Activated T-helper 1 cell treated with anti-CD3 and anti-CD28 coated beads, Interleukin-12 subunit alpha, Interleukin-12 subunit beta, Interleukin-2, Interleukin-4 antibody, amounts not matched to agents 30 ng/mL and 10 ng/mL and 1 ng/mL, durations not matched to agents 14 hours and 24 hours and 36 hours (primary cell): ENCODE data around the gene RALBP1. TPM values are rescaled to one million over a fixed set of nuclear protein-coding genes. Genes with fewer than 3 reads are reported as not detected.

Experiments used
- DNase-seq: peaks from one replicate; pipeline ENCODE4 v3.0.0; 2021; ENCODE audit warnings: low spot score
- H3K27ac Mint-ChIP-seq: one replicate; pipeline ENCODE4 v1.8.0; 2021; ENCODE audit warnings: mild to moderate bottlenecking, mixed read lengths
- H3K27me3 Mint-ChIP-seq: one replicate; pipeline ENCODE4 v1.8.0; 2022; ENCODE audit warnings: mild to moderate bottlenecking, moderate library complexity, mixed read lengths; ENCODE audit not compliant: insufficient read depth
- H3K36me3 Mint-ChIP-seq: one replicate; pipeline ENCODE4 v1.8.0; 2021; ENCODE audit warnings: low read depth, mixed read lengths
- H3K4me1 Mint-ChIP-seq: one replicate; pipeline ENCODE4 v1.8.0; 2021; ENCODE audit warnings: low read depth, mixed read lengths
- H3K4me3 Mint-ChIP-seq: one replicate; pipeline ENCODE4 v1.8.0; 2021; ENCODE audit warnings: mild to moderate bottlenecking, moderate library complexity, mixed read lengths
- H3K9me3 Mint-ChIP-seq: one replicate; pipeline ENCODE4 v1.8.0; 2021; ENCODE audit warnings: mixed read lengths
- intact Hi-C: fragments of 100-400 bp; cut with micrococcal nuclease; formaldehyde crosslinking; loops from one replicate; pipeline ENCODE4 v1.15.1; 2024
- total RNA-seq: library from RNA; stranded (reverse); gene quantifications from 2 replicates; pipeline ENCODE4 v1.2.3, GENCODE V29; 2022

RALBP1 gene
- total RNA-seq, 1 donor from 2014 or later: 42.4 TPM

DNA sequence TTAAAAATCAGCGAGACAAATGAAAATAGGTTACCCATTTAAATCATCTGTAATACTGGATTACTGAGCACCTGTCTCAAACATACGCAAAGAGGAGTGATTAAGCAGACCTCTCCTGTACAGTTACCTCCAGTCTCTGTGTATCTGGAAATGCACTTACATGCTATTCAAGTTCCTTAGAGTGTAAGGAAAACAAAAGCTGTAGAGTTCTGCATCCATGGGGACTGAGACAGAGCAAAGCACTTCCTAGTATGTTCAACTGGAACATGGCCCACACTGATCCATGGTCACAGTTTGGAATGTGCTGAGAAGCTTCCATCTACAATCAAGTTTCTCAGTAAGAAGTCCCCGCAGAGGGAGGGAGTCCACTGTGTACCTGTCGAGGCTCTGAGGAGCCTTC lies 75.1 kb downstream of the RALBP1 start:
- no peak for DNase-seq
- no peaks in the 10 kb centered on the region for H3K9me3 Mint-ChIP-seq
- no peak overlapping the region for H3K4me3 Mint-ChIP-seq
- H3K27me3 Mint-ChIP-seq: no peaks in the 10 kb centered on the region
- H3K27ac Mint-ChIP-seq: no peak overlapping the region
- intact Hi-C loops: no loop called here
- H3K36me3 Mint-ChIP-seq: peaks cover 51% of the 10 kb centered on the region
- H3K4me1 Mint-ChIP-seq: no peaks in the 10 kb centered on the region

DNA sequence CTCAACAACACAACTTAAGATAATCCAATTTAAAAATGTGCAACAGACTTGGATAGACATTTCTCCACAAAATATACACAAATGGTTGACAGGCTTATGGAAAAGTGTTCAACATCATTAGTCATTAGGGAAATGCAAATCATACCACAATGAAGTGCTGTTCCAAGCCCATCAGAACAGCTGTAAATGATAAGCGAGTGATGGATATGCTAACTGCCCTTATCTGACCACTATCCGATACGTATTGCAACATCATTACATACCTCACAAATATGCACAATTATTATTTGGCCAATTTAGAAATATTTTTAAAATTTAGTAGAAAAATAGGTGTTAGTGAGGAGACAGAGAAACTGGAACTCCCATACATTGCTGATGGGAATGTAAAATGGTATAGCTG lies 76.9 kb downstream of the RALBP1 start:
- Mint-ChIP-seq H3K9me3 (no peaks in the 10 kb centered on the region), H3K27me3 (no peaks in the 10 kb centered on the region), H3K36me3 (peaks cover 50% of the 10 kb centered on the region), H3K4me3 (no peak overlapping the region), H3K27ac (no peak overlapping the region), H3K4me1 (no peaks in the 10 kb centered on the region)
- DNase-seq: no peak
- intact Hi-C loops: no loop called here

- H3K9me3 Mint-ChIP-seq: no peaks in the 10 kb centered on the region
- intact Hi-C loops: no loop called here
- H3K36me3 Mint-ChIP-seq: peaks cover 49% of the 10 kb centered on the region
- no peak overlapping the region for H3K4me3 Mint-ChIP-seq
- no peaks in the 10 kb centered on the region for H3K4me1 Mint-ChIP-seq
- no peak overlapping the region for H3K27ac Mint-ChIP-seq
- no peak for DNase-seq
- no peaks in the 10 kb centered on the region for H3K27me3 Mint-ChIP-seq
Measured at GRCh38 chr18:9552616-9553015, 77.3 kb downstream of the RALBP1 start.

DNA sequence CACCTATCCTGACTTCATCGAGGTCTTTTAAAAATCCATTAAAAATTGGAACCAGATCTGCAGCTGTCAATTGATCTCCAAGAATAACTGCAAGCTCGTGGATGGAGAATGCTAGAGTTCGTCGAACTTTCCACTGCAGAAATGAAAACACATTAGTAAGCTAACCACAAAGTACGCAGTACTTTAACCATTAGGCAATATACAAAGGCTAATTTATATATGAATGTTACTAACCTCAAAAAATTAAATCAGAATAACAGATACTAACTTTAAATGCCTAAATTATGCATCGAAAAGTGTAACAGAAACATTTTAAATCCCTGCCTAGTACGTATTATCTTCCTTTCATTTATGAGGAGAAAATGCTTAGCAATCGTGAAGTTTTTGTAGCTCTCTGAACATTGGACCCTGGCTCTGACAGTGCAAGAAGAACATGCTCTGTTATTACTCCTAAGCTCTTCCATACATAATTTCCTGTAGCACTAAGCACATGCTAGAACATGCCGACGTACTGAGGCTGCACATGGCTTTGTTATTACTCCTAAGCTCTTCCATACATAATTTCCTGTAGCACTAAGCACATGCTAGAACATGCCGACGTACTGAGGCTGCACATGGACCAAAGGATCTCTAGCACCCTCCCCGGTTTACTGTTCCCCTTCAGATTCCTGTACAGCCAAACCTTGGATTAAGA lies 82.1 kb downstream of the RALBP1 start:
- Mint-ChIP-seq H3K36me3 (peaks cover 46% of the 10 kb centered on the region), H3K27me3 (no peaks in the 10 kb centered on the region), H3K27ac (no peak overlapping the region), H3K4me3 (no peak overlapping the region), H3K4me1 (no peaks in the 10 kb centered on the region), H3K9me3 (no peaks in the 10 kb centered on the region)
- intact Hi-C loops: no loop called here
- no peak for DNase-seq

DNA sequence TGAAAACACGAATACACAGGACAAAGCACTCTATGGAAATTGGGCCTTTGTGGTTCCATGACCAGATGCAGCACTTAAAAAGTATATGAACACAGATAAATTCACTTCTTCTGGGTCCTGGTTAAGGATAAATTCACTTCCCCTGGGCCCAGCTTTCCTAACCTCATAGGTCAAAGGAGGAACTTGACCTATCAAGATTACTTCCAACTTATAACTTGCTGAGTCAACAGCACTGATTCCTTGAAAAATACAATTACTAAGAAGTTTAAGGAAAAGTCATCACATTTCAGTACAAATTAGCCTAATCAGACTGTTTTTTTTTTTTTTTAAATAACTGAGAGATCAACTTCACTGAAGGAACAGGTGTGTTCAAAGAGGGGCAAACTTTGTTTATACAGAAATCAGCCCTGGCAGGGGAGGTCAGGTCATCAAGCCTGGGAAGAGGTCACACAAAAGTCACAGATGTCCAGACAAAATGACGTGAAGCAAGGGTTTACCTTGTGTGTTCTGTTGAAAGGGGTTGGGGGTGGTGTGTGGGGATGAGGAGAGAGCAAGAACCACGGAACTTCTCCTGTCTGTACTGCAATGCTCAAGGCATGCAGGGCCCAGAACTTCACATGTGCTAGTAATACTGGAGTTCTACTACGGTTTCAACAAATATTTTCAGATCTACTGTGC lies 83.2 kb downstream of the RALBP1 start:
- Mint-ChIP-seq H3K9me3 (no peaks in the 10 kb centered on the region), H3K36me3 (peaks cover 44% of the 10 kb centered on the region), H3K4me3 (no peak overlapping the region), H3K27me3 (no peaks in the 10 kb centered on the region), H3K27ac (no peak overlapping the region), H3K4me1 (no peaks in the 10 kb centered on the region)
- no peak for DNase-seq
- intact Hi-C loops: no loop called here

DNA sequence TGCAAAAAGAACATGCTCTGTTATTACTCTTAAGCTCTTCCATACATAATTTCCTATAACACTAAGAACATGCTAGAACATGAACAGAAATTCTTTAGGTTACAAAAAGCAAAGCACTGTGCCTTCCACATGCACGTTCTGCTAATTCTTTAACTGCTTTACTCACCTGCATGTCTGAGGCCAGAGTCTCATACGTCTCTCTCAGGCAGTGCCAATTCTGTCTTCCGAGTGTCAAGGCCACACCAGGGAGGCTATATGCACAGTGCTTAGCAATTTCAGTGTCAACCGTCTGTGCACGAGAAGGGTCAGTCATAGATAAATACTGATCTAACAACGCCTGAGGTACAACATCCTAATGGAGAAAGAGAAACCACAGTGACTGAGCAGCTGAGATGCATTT lies 83.9 kb downstream of the RALBP1 start:
- Mint-ChIP-seq H3K9me3 (no peaks in the 10 kb centered on the region), H3K36me3 (peaks cover 41% of the 10 kb centered on the region), H3K27ac (no peak overlapping the region), H3K4me3 (no peak overlapping the region), H3K4me1 (no peaks in the 10 kb centered on the region), H3K27me3 (no peaks in the 10 kb centered on the region)
- intact Hi-C loops: no loop called here
- DNase-seq: no peak

DNA sequence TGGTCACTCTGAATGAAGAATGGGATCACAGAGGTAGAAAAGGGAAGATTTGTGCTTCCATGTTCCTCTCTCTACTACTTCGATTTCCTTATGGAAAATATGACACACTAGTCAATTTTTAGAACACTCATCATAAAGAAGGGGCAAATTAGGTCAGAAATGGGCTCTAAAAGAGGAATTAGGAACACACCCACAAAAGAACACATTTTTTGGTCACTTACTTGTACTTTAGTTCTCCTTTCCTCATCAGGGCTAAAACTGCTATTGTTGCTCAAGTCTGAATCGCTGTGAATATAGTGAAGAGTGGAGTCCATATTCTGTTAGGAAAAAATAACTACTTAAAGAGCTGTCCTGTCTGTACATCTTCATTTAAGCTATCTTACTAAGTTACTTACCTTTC lies 86.4 kb downstream of the RALBP1 start:
- H3K4me3 Mint-ChIP-seq: no peak overlapping the region
- peaks cover 32% of the 10 kb centered on the region for H3K36me3 Mint-ChIP-seq
- H3K27ac Mint-ChIP-seq: no peak overlapping the region
- DNase-seq: no peak
- H3K27me3 Mint-ChIP-seq: no peaks in the 10 kb centered on the region
- intact Hi-C loops: no loop called here
- H3K4me1 Mint-ChIP-seq: no peaks in the 10 kb centered on the region
- no peaks in the 10 kb centered on the region for H3K9me3 Mint-ChIP-seq

DNA sequence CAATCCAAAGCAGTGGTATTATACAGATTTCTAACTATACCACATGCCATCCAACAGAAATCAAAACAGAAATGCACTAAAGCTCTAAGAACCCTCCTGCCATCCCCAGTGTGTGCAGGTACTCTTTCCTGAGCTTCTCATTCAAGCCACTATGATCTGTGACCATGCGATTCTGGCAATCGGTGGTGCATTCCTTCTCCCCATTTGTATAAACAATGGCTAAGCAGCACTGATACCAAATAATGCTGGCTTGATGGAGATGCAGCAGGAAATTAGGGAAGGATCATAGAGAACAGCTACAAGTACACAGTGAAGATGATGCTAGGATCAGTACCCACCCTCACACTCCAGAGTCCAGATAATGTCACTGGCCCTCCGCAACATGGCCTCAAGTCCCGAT lies 87.3 kb downstream of the RALBP1 start:
- Mint-ChIP-seq H3K27me3 (no peaks in the 10 kb centered on the region), H3K4me1 (no peaks in the 10 kb centered on the region), H3K36me3 (peaks cover 31% of the 10 kb centered on the region), H3K27ac (no peak overlapping the region), H3K9me3 (no peaks in the 10 kb centered on the region), H3K4me3 (no peak overlapping the region)
- no peak for DNase-seq
- intact Hi-C loops: no loop called here

DNA sequence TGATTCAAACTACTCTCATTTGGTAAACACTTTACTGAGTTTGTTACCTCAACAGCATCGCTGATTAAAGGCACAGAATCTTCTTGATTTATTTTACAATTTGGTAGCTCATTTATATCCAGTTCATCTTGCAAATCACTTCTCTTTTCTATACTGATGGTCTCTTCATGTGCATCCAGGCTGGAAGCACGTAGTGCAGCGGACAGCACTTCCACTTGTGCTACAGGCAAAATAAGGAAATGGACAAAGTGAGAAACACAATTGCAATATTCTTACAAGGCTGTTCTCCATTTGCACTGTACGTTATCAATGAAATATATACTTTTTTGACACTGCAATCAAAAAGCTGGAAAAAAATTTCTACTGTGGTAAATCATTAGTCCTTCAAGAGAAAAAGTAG lies 88.0 kb downstream of the RALBP1 start:
- Mint-ChIP-seq H3K4me1 (no peaks in the 10 kb centered on the region), H3K4me3 (no peak overlapping the region), H3K9me3 (no peaks in the 10 kb centered on the region), H3K27ac (no peak overlapping the region), H3K36me3 (peaks cover 26% of the 10 kb centered on the region), H3K27me3 (no peaks in the 10 kb centered on the region)
- intact Hi-C loops: no loop called here
- DNase-seq: no peak

DNA sequence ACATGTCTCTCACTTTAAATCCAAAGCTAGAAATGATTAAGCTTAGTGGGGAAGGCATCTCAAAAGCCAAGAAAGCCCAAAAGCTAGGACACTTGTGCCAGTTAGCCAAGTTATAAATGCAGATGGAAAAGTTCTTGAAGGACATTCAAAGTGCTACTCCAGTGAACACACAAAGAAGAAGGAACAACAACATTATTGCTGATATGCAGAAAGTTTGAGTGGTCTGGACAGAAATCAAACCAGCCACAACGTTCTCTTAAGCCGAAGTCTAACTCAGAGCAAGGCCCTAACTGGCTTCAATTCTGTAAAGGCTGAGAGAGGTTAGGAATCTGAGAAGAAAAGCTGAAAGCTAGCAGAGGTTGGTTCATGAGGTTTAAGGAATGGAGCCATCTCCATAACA lies 90.1 kb downstream of the RALBP1 start:
- intact Hi-C loops: no loop called here
- no peak for DNase-seq
- Mint-ChIP-seq H3K36me3 (peaks cover 24% of the 10 kb centered on the region), H3K9me3 (no peaks in the 10 kb centered on the region), H3K4me1 (no peaks in the 10 kb centered on the region), H3K27me3 (no peaks in the 10 kb centered on the region), H3K4me3 (no peak overlapping the region), H3K27ac (no peak overlapping the region)

- Mint-ChIP-seq H3K36me3 (peaks cover 22% of the 10 kb centered on the region), H3K9me3 (no peaks in the 10 kb centered on the region), H3K27ac (no peak overlapping the region), H3K4me3 (no peak overlapping the region), H3K4me1 (no peaks in the 10 kb centered on the region), H3K27me3 (no peaks in the 10 kb centered on the region)
- DNase-seq: no peak
- intact Hi-C loops: no loop called here
Measured at GRCh38 chr18:9568186-9568585, 92.9 kb downstream of the RALBP1 start.

DNA sequence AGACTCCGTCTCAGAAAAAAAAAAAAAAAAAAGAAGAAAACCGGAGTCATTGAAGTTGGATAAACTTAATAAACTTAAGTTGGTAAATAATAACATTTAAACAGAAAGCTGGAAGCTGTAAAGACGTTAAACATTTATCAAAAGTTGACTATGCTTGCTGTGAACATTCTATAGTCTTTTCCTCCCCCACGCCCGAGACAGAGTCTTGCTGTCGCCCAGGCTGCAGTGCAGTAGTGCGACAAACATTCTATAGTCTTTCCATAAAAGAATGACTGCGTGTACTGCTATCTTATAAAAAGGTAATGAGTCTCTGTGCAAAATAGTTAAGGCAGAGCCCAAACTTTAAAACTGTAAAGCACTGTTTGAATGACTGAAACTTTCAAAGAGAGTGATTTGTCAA lies 93.9 kb downstream of the RALBP1 start:
- intact Hi-C loops: no loop called here
- H3K4me1 Mint-ChIP-seq: no peaks in the 10 kb centered on the region
- no peaks in the 10 kb centered on the region for H3K9me3 Mint-ChIP-seq
- peaks cover 22% of the 10 kb centered on the region for H3K36me3 Mint-ChIP-seq
- no peaks in the 10 kb centered on the region for H3K27me3 Mint-ChIP-seq
- no peak overlapping the region for H3K27ac Mint-ChIP-seq
- DNase-seq: no peak
- no peak overlapping the region for H3K4me3 Mint-ChIP-seq

- intact Hi-C loops: no loop called here
- peaks cover 22% of the 10 kb centered on the region for H3K36me3 Mint-ChIP-seq
- H3K27me3 Mint-ChIP-seq: no peaks in the 10 kb centered on the region
- H3K9me3 Mint-ChIP-seq: no peaks in the 10 kb centered on the region
- H3K4me1 Mint-ChIP-seq: no peaks in the 10 kb centered on the region
- DNase-seq: no peak
- no peak overlapping the region for H3K4me3 Mint-ChIP-seq
- H3K27ac Mint-ChIP-seq: no peak overlapping the region
Measured at GRCh38 chr18:9570255-9570654, 94.9 kb downstream of the RALBP1 start.

- no peak overlapping the region for H3K27ac Mint-ChIP-seq
- H3K4me3 Mint-ChIP-seq: no peak overlapping the region
- H3K9me3 Mint-ChIP-seq: no peaks in the 10 kb centered on the region
Measured at GRCh38 chr18:9571546-9571945, 96.2 kb downstream of the RALBP1 start.

More at GRCh38 chr18:9571546-9571945, 96.2 kb downstream of the RALBP1 start:
- peaks cover 29% of the 10 kb centered on the region for H3K36me3 Mint-ChIP-seq
- DNase-seq: no peak
- no peaks in the 10 kb centered on the region for H3K27me3 Mint-ChIP-seq
- no peaks in the 10 kb centered on the region for H3K4me1 Mint-ChIP-seq
- intact Hi-C loops: no loop called here
